H1 (cell line): ENCODE results near the gene COL20A1. TPM values are rescaled to one million over a fixed set of nuclear protein-coding genes. Genes with fewer than 3 reads are reported as not detected.

Experiments used
- CTCF ChIA-PET: fragments of 300-600 bp; sonication (Branson Sonifier 250); formaldehyde crosslinking; loops from one replicate; lab custom pipeline; 2021; ENCODE audit not compliant: partially characterized antibody; lab: Charles Lee
- POLR2A ChIA-PET: fragments of 300-600 bp; sonication (Branson Sonifier 250); formaldehyde crosslinking; loops from one replicate; lab custom pipeline; 2021; ENCODE audit warnings: inconsistent platforms; ENCODE audit not compliant: partially characterized antibody; lab: Charles Lee
- DNase-seq, 2 experiments: peaks; one replicate each; pipeline versions ENCODE4 v3.0.0 to v3.0.0-alpha.2; 2010 to 2022; ENCODE audit warnings: low spot score in 2 of 2, low read depth in 1 of 2, mixed read lengths in 1 of 2
- FAIRE-seq: peaks from 2 replicates; lab custom pipeline; 2011; peaks lifted over from hg19 to GRCh38; lab: Jason Lieb, UNC
- H2AFZ ChIP-seq: 2 replicates; pipeline ENCODE4 v1.8.1; 2012; ENCODE audit warnings: low read length, inconsistent platforms
- H2AK5ac ChIP-seq: 2 replicates; pipeline ENCODE4 v1.6.1; 2013; ENCODE audit warnings: low read depth, low read length
- H2BK120ac ChIP-seq: replicated peaks from 2 replicates; pipeline ENCODE3; 2013; ENCODE audit warnings: low read depth, low read length, inconsistent platforms
- H2BK12ac ChIP-seq: 2 replicates; pipeline ENCODE4 v1.6.1; 2013; ENCODE audit warnings: low read depth, low read length
- H2BK15ac ChIP-seq: 2 replicates; pipeline ENCODE4 v1.6.1; 2013; ENCODE audit warnings: low read length
- H2BK20ac ChIP-seq: 2 replicates; pipeline ENCODE4 v1.6.1; 2013; ENCODE audit warnings: low read length
- H2BK5ac ChIP-seq: 2 replicates; pipeline ENCODE4 v1.6.1; 2013; ENCODE audit warnings: low read depth, low read length
- H3K14ac ChIP-seq: 2 replicates; pipeline ENCODE4 v1.6.1; 2013; ENCODE audit warnings: inconsistent platforms; ENCODE audit not compliant: insufficient read length
- H3K18ac ChIP-seq: 2 replicates; pipeline ENCODE4 v1.6.1; 2013; ENCODE audit warnings: low read length; ENCODE audit errors: extremely low read depth
- H3K23ac ChIP-seq: 2 replicates; pipeline ENCODE4 v1.6.1; 2013; ENCODE audit warnings: inconsistent platforms; ENCODE audit not compliant: insufficient read length
- H3K23me2 ChIP-seq: 2 replicates; pipeline ENCODE4 v1.6.1; 2013; ENCODE audit warnings: low read depth, low read length
- H3K27ac ChIP-seq: 2 replicates; pipeline ENCODE4 v1.6.1; 2011; ENCODE audit warnings: low read depth, low read length, inconsistent platforms
- H3K27me3 ChIP-seq, 4 experiments: replicated peaks in 1 of 4; 1 replicate in 1 of 4; 2 replicates in 3 of 4; pipeline versions ENCODE4 v1.6.1 to v1.8.1; 2011 to 2013; ENCODE audit warnings: low read length in 3 of 4, mild to moderate bottlenecking in 3 of 4, inconsistent platforms in 2 of 4, mixed read lengths in 2 of 4, moderate library complexity in 1 of 4; ENCODE audit not compliant: control insufficient read depth in 3 of 4, insufficient read depth in 3 of 4; ENCODE audit errors: extremely low read depth in 1 of 4
- H3K36me3 ChIP-seq, 4 experiments: 2 replicates each; pipeline versions ENCODE4 v1.6.1 to v1.8.1; 2011 to 2013; ENCODE audit warnings: mild to moderate bottlenecking in 4 of 4, low read length in 3 of 4, moderate library complexity in 2 of 4, control low read depth in 1 of 4, inconsistent platforms in 1 of 4; ENCODE audit not compliant: insufficient read depth in 4 of 4, control insufficient read depth in 2 of 4
- H3K4ac ChIP-seq: replicated peaks from 2 replicates; pipeline ENCODE3; 2013; ENCODE audit warnings: low read length, low read depth, mixed read lengths, inconsistent platforms; ENCODE audit not compliant: insufficient read length
- H3K4me1 ChIP-seq, 4 experiments: replicated peaks in 1 of 4; 1 replicate in 1 of 4; 2 replicates in 3 of 4; pipeline versions ENCODE4 v1.6.1 to v1.8.1; 2011 to 2013; ENCODE audit warnings: low read length in 3 of 4, inconsistent platforms in 2 of 4, mixed read lengths in 1 of 4; ENCODE audit not compliant: insufficient read depth in 4 of 4, control insufficient read depth in 3 of 4
- H3K4me2 ChIP-seq, 2 experiments: 2 replicates each; pipeline versions ENCODE4 v1.6.1 to v1.8.1; 2011 to 2013; ENCODE audit warnings: low read depth in 2 of 2, low read length in 2 of 2, control low read depth in 1 of 2, inconsistent platforms in 1 of 2, mild to moderate bottlenecking in 1 of 2; ENCODE audit not compliant: insufficient read depth in 1 of 2
- H3K4me3 ChIP-seq, 4 experiments: fragments of 200-600, 300-600 bp in 1 of 4; sonication (generic), shearing (Covaris generic), sonication (Bioruptor Twin) in 1 of 4; 2 replicates each; pipeline versions ENCODE4 v1.5.1 to v1.8.1; 2011 to 2016; ENCODE audit warnings: low read length in 4 of 4, low read depth in 3 of 4, control low read depth in 2 of 4, inconsistent platforms in 2 of 4, mild to moderate bottlenecking in 2 of 4, mixed read lengths in 1 of 4, moderate library complexity in 1 of 4; ENCODE audit not compliant: insufficient read depth in 2 of 4; ENCODE audit errors: extremely low read depth in 1 of 4
- H3K56ac ChIP-seq: replicated peaks from 2 replicates; pipeline ENCODE3; 2013; ENCODE audit warnings: low read depth, mild to moderate bottlenecking, mixed read lengths, low read length, inconsistent platforms; ENCODE audit not compliant: insufficient read length
- H3K79me1 ChIP-seq: 2 replicates; pipeline ENCODE4 v1.6.1; 2013; ENCODE audit warnings: low read depth, low read length, control low read depth
- H3K79me2 ChIP-seq, 2 experiments: 2 replicates each; pipeline versions ENCODE4 v1.6.1 to v1.8.1; 2012 to 2013; ENCODE audit warnings: low read length in 2 of 2, mild to moderate bottlenecking in 2 of 2, inconsistent platforms in 1 of 2; ENCODE audit not compliant: insufficient read depth in 2 of 2, control insufficient read depth in 1 of 2
- H3K9ac ChIP-seq, 4 experiments: replicated peaks in 1 of 4; 1 replicate in 1 of 4; 2 replicates in 3 of 4; pipeline versions ENCODE4 v1.6.1 to v1.8.1; 2011 to 2013; ENCODE audit warnings: low read depth in 3 of 4, low read length in 3 of 4, control low read depth in 2 of 4, mild to moderate bottlenecking in 2 of 4, moderate library complexity in 2 of 4, inconsistent platforms in 1 of 4; ENCODE audit errors: extremely low read depth in 1 of 4
- H3K9me3 ChIP-seq, 2 experiments: 2 replicates each; pipeline versions ENCODE4 v1.6.1 to v1.8.1; 2012 to 2013; ENCODE audit warnings: mild to moderate bottlenecking in 2 of 2, moderate library complexity in 2 of 2, control low read depth in 1 of 2, inconsistent platforms in 1 of 2, low read depth in 1 of 2, low read length in 1 of 2, mixed read lengths in 1 of 2; ENCODE audit not compliant: insufficient read depth in 2 of 2
- H4K20me1 ChIP-seq, 2 experiments: replicated peaks in 1 of 2; 2 replicates each; pipeline versions ENCODE3 to v1.8.1; 2011 to 2013; ENCODE audit warnings: inconsistent platforms in 2 of 2, low read length in 2 of 2, mild to moderate bottlenecking in 1 of 2; ENCODE audit not compliant: insufficient read depth in 2 of 2, control insufficient read depth in 1 of 2
- H4K5ac ChIP-seq: 2 replicates; pipeline ENCODE4 v1.6.1; 2013; ENCODE audit warnings: low read length, low read depth, mixed read lengths, inconsistent platforms; ENCODE audit not compliant: insufficient read length
- H4K8ac ChIP-seq: 2 replicates; pipeline ENCODE4 v1.8.0; 2013; ENCODE audit warnings: mild to moderate bottlenecking, moderate library complexity, low read length, inconsistent platforms; ENCODE audit not compliant: insufficient read depth; ENCODE audit errors: extremely low read depth
- H4K91ac ChIP-seq: replicated peaks from 2 replicates; pipeline ENCODE3; 2013; ENCODE audit warnings: low read length, mixed read lengths, inconsistent platforms; ENCODE audit not compliant: insufficient read length
- BCL11A ChIP-seq, 2 experiments: IDR thresholded peaks; one replicate each; pipeline ENCODE4 v1.6.1; 2011; ENCODE audit warnings: low read depth in 2 of 2, low read length in 2 of 2, mild to moderate bottlenecking in 2 of 2
- BRCA1 ChIP-seq: IDR thresholded peaks from 2 replicates; pipeline ENCODE4 v1.6.1; 2012; ENCODE audit warnings: low read depth, low read length, improper control_type of control experiment
- EGR1 ChIP-seq: IDR thresholded peaks from 2 replicates; pipeline ENCODE4 v1.6.1; 2011; ENCODE audit warnings: low read depth, low read length, borderline replicate concordance
- EZH2 ChIP-seq: fragments of 200-600 bp; sonication (generic); IDR thresholded peaks from 2 replicates; pipeline ENCODE4 v1.7.1; 2012; ENCODE audit warnings: low read depth, mild to moderate bottlenecking, moderate library complexity, low read length, inconsistent platforms; ENCODE audit not compliant: severe bottlenecking
- GABPA ChIP-seq: IDR thresholded peaks from 2 replicates; pipeline ENCODE4 v1.6.1; 2011; ENCODE audit warnings: mild to moderate bottlenecking, low read length, moderate library complexity, borderline replicate concordance; ENCODE audit not compliant: insufficient read depth
- KDM4A ChIP-seq: IDR thresholded peaks from one replicate; pipeline ENCODE4 v1.7.1; 2012; ENCODE audit warnings: low read depth, mild to moderate bottlenecking, moderate library complexity, low read length, inconsistent platforms; ENCODE audit not compliant: severe bottlenecking
- KDM5A ChIP-seq: fragments of 200-600 bp; IDR thresholded peaks from 2 replicates; pipeline ENCODE4 v1.7.1; 2012; ENCODE audit warnings: mild to moderate bottlenecking, low read length, inconsistent platforms, mixed read lengths
- SP4 ChIP-seq: IDR thresholded peaks from 2 replicates; pipeline ENCODE4 v1.6.1; 2012; ENCODE audit warnings: low read length, inconsistent platforms
- TAF7 ChIP-seq: optimal IDR thresholded peaks from 2 replicates; pipeline ENCODE3; 2011; ENCODE audit warnings: low read depth, mild to moderate bottlenecking, inconsistent platforms, low read length, moderate library complexity, borderline replicate concordance
- USF2 ChIP-seq: IDR thresholded peaks from 2 replicates; pipeline ENCODE4 v1.6.1; 2011; ENCODE audit warnings: low read length, improper control_type of control experiment
- WGBS, 2 experiments: shearing (Covaris generic) in 1 of 2; methylation state at CpG; one replicate each; pipeline versions ENCODE4 v1.1.6 to v1.1.7; 2013 to 2015; ENCODE audit warnings: low lambda C conversion rate in 2 of 2, mixed read lengths in 2 of 2, inconsistent platforms in 1 of 2, low coverage in 1 of 2, missing lambda C conversion rate in 1 of 2; ENCODE audit not compliant: insufficient replicate concordance in 2 of 2, insufficient coverage in 1 of 2, insufficient read length in 1 of 2; ENCODE audit errors: extremely low coverage in 1 of 2, missing lambda C conversion rate in 1 of 2; 5-methylcytosine and 5-hydroxymethylcytosine counted together
- polyA plus RNA-seq, 7 experiments: library from polyadenylated mRNA; depleted of rRNA in 3 of 7; stranded (reverse) in 5 of 7; unstranded in 2 of 7; fragments of >200 nt in 5 of 7; fragments of 200-250 nt in 2 of 7; gene quantifications; 1 replicate in 5 of 7; 2 replicates in 1 of 7; 4 replicates in 1 of 7; pipeline versions ENCODE4 v1.2.1 to v1.2.3, GENCODE V29; 2011 to 2013; ENCODE audit warnings: missing spikeins in 2 of 7, mixed read lengths in 2 of 7
- total RNA-seq: library from RNA; stranded (reverse); fragmentation: NEBNext Ultra II Directional; extraction: Animal tissue kit (Norgen Biotek cat#: 25700); gene quantifications from 2 replicates; pipeline ENCODE4 v1.2.1, GENCODE V29; 2021

Gene COL20A1
- total and polyA plus RNA-seq, 2 of the 8 experiments (the other 6 are each of a cell fraction or from before 2014, with no cell fraction given) = 0.19 to 0.21 TPM

GRCh38 chr20:63382551-63383300 lies 89.7 kb downstream of the COL20A1 start:
- Histone ChIP-seq H3K79me1 (no peaks in the 10 kb centered on the region; the same call in 1 of the 2 replicates), H3K4me2 (no peak overlapping the region), H3K23me2 (0 out of 2 replicates have a peak, but pooled peaks cover 2% of the 10 kb centered on the region), H2BK120ac (no peak overlapping the region), H4K5ac (no peak overlapping the region), H4K8ac (no peak overlapping the region), H3K56ac (no peak overlapping the region), H3K4ac (no peak overlapping the region), H2AFZ (no peak overlapping the region), H3K27me3 (peaks cover 0 to 2% (median 0%) of the 10 kb centered on the region in 4 experiments; a peak in 1 of 7 replicates), H2BK15ac (no peak overlapping the region), H3K9ac (no peak overlapping the region), H2AK5ac (no peak overlapping the region), H3K23ac (no peak overlapping the region), H3K9me3 (peaks cover 12 to 17% of the 10 kb centered on the region in 2 experiments), H3K79me2 (no peaks in the 10 kb centered on the region), H3K4me3 (no peak overlapping the region), H3K14ac (no peak overlapping the region), H3K36me3 (no peaks in the 10 kb centered on the region; a peak in 1 of 8 replicates), H3K27ac (no peak overlapping the region), H3K4me1 (peaks cover 3 to 12% (median 7%) of the 10 kb centered on the region in 4 experiments), H2BK5ac (no peak overlapping the region), H4K91ac (no peak overlapping the region), H2BK12ac (no peak overlapping the region), H4K20me1 (peaks cover 0 to 3% of the 10 kb centered on the region in 2 experiments), H2BK20ac (no peak overlapping the region), H3K18ac (no peak overlapping the region)
- 90% methylated on average over 16 of the region's 17 CpGs; no CpG with 5 or more reads in 1 of the 2 experiments for WGBS, 2 experiments
- ChIA-PET CTCF (interaction anchor here (0.6 to 9.9 kb wide), 30 partner anchors 11 to 202 kb away, joined by 3 to 230 read pairs (median 8); partner anchors contain the start of genes CHRNA4 and COL20A1), POLR2A (interaction anchor here (1.8 kb wide), 1 partner anchor 23 kb away, joined by 5 read pairs; no protein-coding TSS in a partner anchor)
- no peak for DNase-seq
- FAIRE-seq = no peak
- TF ChIP-seq SP4 = no peak
- no peak for TF ChIP-seq BCL11A (IDR thresholded peaks at IDR 0.05; ENCODE audit: low read depth in 2 of 2, low read length in 2 of 2)
- TF ChIP-seq GABPA = no peak
- TF ChIP-seq BRCA1 = no peak
- no peak for TF ChIP-seq KDM5A
- TF ChIP-seq EGR1 = no peak
- TF ChIP-seq KDM4A = no peak
- TF ChIP-seq USF2 = no peak
- TF ChIP-seq TAF7 = no peak
- TF ChIP-seq EZH2 = no peak
